ENCODE measurements around the gene FRMD5. TPM values are rescaled to one million over a fixed set of nuclear protein-coding genes. Genes with fewer than 3 reads are reported as not detected.
"Not testable (repeated sequence)": the region's sequence is repeated elsewhere in the genome, so short reads cannot be mapped to it uniquely, and the experiment has no call there.

FRMD5 gene
- total and polyA plus RNA-seq, 2 donors (not counting 1 experiment from before 2014, with no cell fraction given): not detected

DNA sequence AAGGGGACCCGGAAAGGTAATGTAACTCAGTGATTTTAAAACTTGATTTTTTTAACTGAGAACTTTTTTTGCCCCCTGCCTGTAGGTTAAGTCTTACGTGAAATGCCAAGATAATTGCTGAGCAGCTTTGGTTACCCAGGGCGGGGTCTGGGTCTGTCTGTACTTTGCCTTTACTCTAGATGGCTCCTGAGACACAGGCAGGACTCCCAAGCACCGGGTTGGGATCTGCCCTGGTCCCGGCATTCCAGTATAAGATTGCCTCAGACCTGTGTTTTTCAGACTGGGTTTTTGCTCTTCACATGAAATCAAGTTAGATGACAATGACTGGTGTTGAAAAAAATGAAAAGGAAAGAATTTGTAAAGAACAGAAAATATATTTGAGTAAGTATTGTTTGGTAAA lies 328.0 kb downstream of the FRMD5 start:
- Histone ChIP-seq H3K4me2 (replicated peaks; ENCODE audit: low read depth, low read length, poor library complexity, severe bottlenecking) (no peak overlapping the region), H3K27ac (ENCODE audit: low read length in 2 of 2) (no peak overlapping the region)
- CTCF ChIA-PET: no interaction called here

DNA sequence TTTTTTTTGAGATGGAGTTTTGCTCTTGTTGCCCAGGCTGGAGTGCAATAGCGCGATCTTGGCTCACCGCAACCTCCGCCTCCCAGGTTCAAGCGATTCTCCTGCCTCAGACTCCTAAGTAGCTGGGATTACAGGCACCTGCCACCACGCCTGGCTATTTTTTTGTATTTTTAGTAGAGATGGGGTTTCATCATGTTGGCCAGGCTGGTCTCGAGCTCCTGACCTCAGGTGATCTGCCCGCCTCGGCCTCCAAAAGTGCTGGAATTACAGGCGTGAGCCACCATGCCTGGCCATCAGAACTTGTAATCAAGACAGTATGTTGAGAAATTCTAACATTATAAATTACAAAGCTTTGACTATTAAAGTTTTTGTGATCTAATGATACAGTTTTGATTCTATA lies 328.4 kb downstream of the FRMD5 start:
- 100% methylated on average over 2 of the region's 10 CpGs for WGBS (ENCODE audit: insufficient coverage)
- H3K4me3 ChIP-seq (ENCODE audit: control extremely low read depth in 1 of 5, extremely low read depth in 1 of 5, insufficient read depth in 1 of 5, low read depth in 2 of 5, low read length in 4 of 5); H3K27ac ChIP-seq (ENCODE audit: low read length in 2 of 2); ATAC-seq (ENCODE audit: low read depth); H3K4me3 Mint-ChIP-seq; H3K9me3 Mint-ChIP-seq (ENCODE audit: insufficient read depth); H3K27ac Mint-ChIP-seq; intact Hi-C loops (cut with micrococcal nuclease); H3K9me3 ChIP-seq (ENCODE audit: control extremely low read depth in 1 of 3, control insufficient read depth in 2 of 3, insufficient read depth in 1 of 3, low read length in 2 of 3); H3K79me2 ChIP-seq (ENCODE audit: control insufficient read depth, insufficient read depth, low read length); H3K27me3 ChIP-seq (replicated peaks in 1 of 4; ENCODE audit: control extremely low read depth in 1 of 4, control insufficient read depth in 3 of 4, insufficient read depth in 4 of 4, low read length in 3 of 4); H3K36me3 ChIP-seq (replicated peaks in 1 of 2; ENCODE audit: control extremely low read depth in 1 of 2, control insufficient read depth in 1 of 2, extremely low read depth in 1 of 2, insufficient read depth in 2 of 2, low read length in 1 of 2); H3K4me1 Mint-ChIP-seq; CTCF ChIA-PET; H2AFZ ChIP-seq (ENCODE audit: insufficient read depth, low read depth, low read length, poor library complexity, severe bottlenecking); H3K9ac ChIP-seq (ENCODE audit: low read length); H4K20me1 ChIP-seq (ENCODE audit: control insufficient read depth, insufficient read depth, low read length, poor library complexity, severe bottlenecking); H3K27me3 Mint-ChIP-seq; H3K4me1 ChIP-seq (ENCODE audit: control insufficient read depth in 2 of 2, insufficient read depth in 2 of 2, low read length in 2 of 2); H3K4me2 ChIP-seq (replicated peaks; ENCODE audit: low read depth, low read length, poor library complexity, severe bottlenecking); DNase-seq; POLR2A ChIA-PET: not testable (repeated sequence)

More for the DNA sequence above, 328.0 kb downstream of the FRMD5 start:
- DNase-seq: no peak
- H2AFZ ChIP-seq (ENCODE audit: insufficient read depth, low read depth, low read length, poor library complexity, severe bottlenecking): no peak overlapping the region
- intact Hi-C loops (cut with micrococcal nuclease): no loop called here
- H3K9me3 ChIP-seq (ENCODE audit: control extremely low read depth in 1 of 3, control insufficient read depth in 2 of 3, insufficient read depth in 1 of 3, low read length in 2 of 3): no peaks in the 10 kb centered on the region
- no peaks in the 10 kb centered on the region for H4K20me1 ChIP-seq (ENCODE audit: control insufficient read depth, insufficient read depth, low read length, poor library complexity, severe bottlenecking)
- no peak overlapping the region for H3K4me3 Mint-ChIP-seq
- H3K27me3 Mint-ChIP-seq: no peaks in the 10 kb centered on the region
- no peaks in the 10 kb centered on the region for H3K4me1 Mint-ChIP-seq
- peaks cover 0 to 9% of the 10 kb centered on the region in 2 experiments for H3K36me3 ChIP-seq (replicated peaks in 1 of 2; ENCODE audit: control extremely low read depth in 1 of 2, control insufficient read depth in 1 of 2, extremely low read depth in 1 of 2, insufficient read depth in 2 of 2, low read length in 1 of 2)
- no peak overlapping the region for H3K4me3 ChIP-seq (ENCODE audit: control extremely low read depth in 1 of 5, extremely low read depth in 1 of 5, insufficient read depth in 1 of 5, low read depth in 2 of 5, low read length in 4 of 5)
- H3K79me2 ChIP-seq (ENCODE audit: control insufficient read depth, insufficient read depth, low read length): no peaks in the 10 kb centered on the region
- no peak overlapping the region for H3K9ac ChIP-seq (ENCODE audit: low read length)
- POLR2A ChIA-PET: no interaction called here
- 100% methylated on average over 3 of the region's 5 CpGs for WGBS (ENCODE audit: insufficient coverage)
- no peak overlapping the region for H3K27ac Mint-ChIP-seq
- no peaks in the 10 kb centered on the region for H3K27me3 ChIP-seq (replicated peaks in 1 of 4; ENCODE audit: control extremely low read depth in 1 of 4, control insufficient read depth in 3 of 4, insufficient read depth in 4 of 4, low read length in 3 of 4)
- no peak for ATAC-seq (ENCODE audit: low read depth)
- no peaks in the 10 kb centered on the region for H3K9me3 Mint-ChIP-seq (ENCODE audit: insufficient read depth)
- no peaks in the 10 kb centered on the region for H3K4me1 ChIP-seq (ENCODE audit: control insufficient read depth in 2 of 2, insufficient read depth in 2 of 2, low read length in 2 of 2)
- no peak for TF ChIP-seq CTCF (IDR thresholded peaks at IDR 0.05)
- no peak for TF ChIP-seq EZH2 (IDR thresholded peaks at IDR 0.05; ENCODE audit: borderline replicate concordance, insufficient read depth, low read depth, low read length, poor library complexity, severe bottlenecking)
